Panc1 (cell line): ENCODE results near the gene AOC1.

ENCODE experiments used
- CTCF ChIP-seq: fragments of 450-650 bp; IDR thresholded peaks from 2 replicates; pipeline ENCODE4 v1.5.1; 2017; ENCODE audit warnings: mild to moderate bottlenecking
- POLR2AphosphoS5 ChIP-seq: IDR thresholded peaks from 2 replicates; pipeline ENCODE4 v1.6.1; 2012; ENCODE audit warnings: mild to moderate bottlenecking, low read depth, low read length, moderate library complexity

- TF ChIP-seq POLR2AphosphoS5 (no peak), CTCF (no peak)
Measured at GRCh38 chr7:150850273-150850672, 2.0 kb upstream of the AOC1 start.
